DND-41 (cell line): ENCODE data around the gene NUP37.
A peak's percentile ranks its signal among the peaks of the same experiment; 100 is the strongest.

Experiments used
- ATAC-seq: fragments of 200-7000 bp; cut with Tn5 transposase; 3 replicates; pipeline ENCODE4 v1.9.1; 2021; ENCODE audit warnings: low read depth; ENCODE audit not compliant: insufficient read depth
- DNase-seq: peaks from one replicate; pipeline ENCODE4 v3.0.0-alpha.2; 2020
- H2AFZ ChIP-seq: 2 replicates; pipeline ENCODE4 v1.6.0; 2012; ENCODE audit warnings: low read depth, low read length
- H3K27ac ChIP-seq: 2 replicates; pipeline ENCODE4 v1.5.1; 2012; ENCODE audit warnings: low read length, inconsistent platforms
- H3K27me3 ChIP-seq: fragments of 200-600 bp; sonication (generic); 2 replicates; pipeline ENCODE4 v1.6.0; 2012; ENCODE audit warnings: low read length, mild to moderate bottlenecking, inconsistent platforms; ENCODE audit not compliant: insufficient read depth, poor library complexity
- H3K36me3 ChIP-seq: 2 replicates; pipeline ENCODE4 v1.5.1; 2012; ENCODE audit warnings: low read length, inconsistent platforms; ENCODE audit not compliant: insufficient read depth
- H3K4me1 ChIP-seq: 2 replicates; pipeline ENCODE4 v1.5.1; 2012; ENCODE audit warnings: mild to moderate bottlenecking, low read length; ENCODE audit not compliant: insufficient read depth
- H3K4me2 ChIP-seq: 2 replicates; pipeline ENCODE4 v1.6.0; 2012; ENCODE audit warnings: mild to moderate bottlenecking, moderate library complexity, low read length, inconsistent platforms; ENCODE audit not compliant: insufficient read depth
- H3K4me3 ChIP-seq, 2 experiments: fragments of 200-600 bp in 1 of 2; shearing (Covaris generic) in 1 of 2; 2 replicates each; pipeline ENCODE4 v1.5.1; 2012 to 2016; ENCODE audit warnings: inconsistent platforms in 2 of 2, low read length in 2 of 2, mild to moderate bottlenecking in 2 of 2, low read depth in 1 of 2, moderate library complexity in 1 of 2
- H3K79me2 ChIP-seq: 2 replicates; pipeline ENCODE4 v1.6.0; 2012; ENCODE audit warnings: low read length, inconsistent platforms; ENCODE audit not compliant: insufficient read depth
- H3K9ac ChIP-seq: 2 replicates; pipeline ENCODE4 v1.6.0; 2012; ENCODE audit warnings: low read depth, mild to moderate bottlenecking, inconsistent platforms, low read length, moderate library complexity
- H3K9me3 ChIP-seq: 2 replicates; pipeline ENCODE4 v1.5.1; 2012; ENCODE audit warnings: low read length, moderate library complexity, mild to moderate bottlenecking, inconsistent platforms; ENCODE audit not compliant: insufficient read depth, severe bottlenecking
- H4K20me1 ChIP-seq: 2 replicates; pipeline ENCODE4 v1.6.0; 2012; ENCODE audit warnings: low read length; ENCODE audit not compliant: insufficient read depth
- CTCF ChIP-seq: IDR thresholded peaks from 2 replicates; pipeline ENCODE4 v1.5.1; 2012; ENCODE audit warnings: borderline replicate concordance, low read length, moderate library complexity, mild to moderate bottlenecking; ENCODE audit not compliant: poor library complexity, severe bottlenecking; ENCODE audit errors: extremely low read depth
- EZH2 ChIP-seq: IDR thresholded peaks from 3 replicates; pipeline ENCODE4 v1.6.1; 2012; ENCODE audit warnings: borderline replicate concordance, low read depth, mild to moderate bottlenecking, moderate library complexity, low read length, inconsistent platforms; ENCODE audit not compliant: severe bottlenecking

The NUP37 gene

GRCh38 chr12:102054345-102054744, 65.6 kb downstream of the NUP37 start:
- peaks cover 27% of the 10 kb centered on the region for H3K36me3 ChIP-seq
- DNase-seq (no peak), ATAC-seq (no peak)
- no peaks in the 10 kb centered on the region for H3K9me3 ChIP-seq
- no peaks in the 10 kb centered on the region for H3K79me2 ChIP-seq
- no peak overlapping the region for H3K4me2 ChIP-seq
- TF ChIP-seq CTCF (no peak), EZH2 (no peak)
- peaks cover under 1% of the 10 kb centered on the region; the same call in 1 of the 2 replicates for H3K4me1 ChIP-seq
- H2AFZ ChIP-seq: no peak overlapping the region
- no peaks in the 10 kb centered on the region for H3K27me3 ChIP-seq
- H4K20me1 ChIP-seq: 0 out of 2 replicates have a peak, but pooled peaks cover 3% of the 10 kb centered on the region
- no peak overlapping the region for H3K4me3 ChIP-seq
- H3K9ac ChIP-seq: no peak overlapping the region
- no peak overlapping the region for H3K27ac ChIP-seq

GRCh38 chr12:102053062-102053349, 66.9 kb downstream of the NUP37 start:
- Histone ChIP-seq H3K9ac (no peak overlapping the region), H2AFZ (no peak overlapping the region), H3K4me3 (no peak overlapping the region), H3K4me1 (no peaks in the 10 kb centered on the region), H4K20me1 (0 out of 2 replicates have a peak, but pooled peaks cover 3% of the 10 kb centered on the region), H3K79me2 (no peaks in the 10 kb centered on the region), H3K9me3 (no peaks in the 10 kb centered on the region), H3K27me3 (no peaks in the 10 kb centered on the region), H3K36me3 (peaks cover 32% of the 10 kb centered on the region), H3K4me2 (no peak overlapping the region), H3K27ac (no peak overlapping the region)
- ATAC-seq (no peak), DNase-seq (no peak)
- TF ChIP-seq EZH2 (no peak), CTCF (no peak)

GRCh38 chr12:102052192-102053061, 67.5 kb downstream of the NUP37 start:
- Histone ChIP-seq H3K4me1 (no peaks in the 10 kb centered on the region), H3K9me3 (no peaks in the 10 kb centered on the region), H3K9ac (no peak overlapping the region), H2AFZ (no peak overlapping the region), H3K36me3 (peaks cover 32% of the 10 kb centered on the region), H3K79me2 (no peaks in the 10 kb centered on the region), H3K27me3 (no peaks in the 10 kb centered on the region), H4K20me1 (0 out of 2 replicates have a peak, but pooled peaks cover 3% of the 10 kb centered on the region), H3K4me3 (no peak overlapping the region), H3K27ac (no peak overlapping the region), H3K4me2 (no peak overlapping the region)
- no peak for TF ChIP-seq EZH2
- DNase-seq (no peak), ATAC-seq (0 out of 3 replicates have a peak, but pooled peaks have one; percentile 29)

- Histone ChIP-seq H3K4me2 (no peak overlapping the region), H3K9ac (no peak overlapping the region), H3K27ac (no peak overlapping the region), H4K20me1 (0 out of 2 replicates have a peak, but pooled peaks cover 3% of the 10 kb centered on the region), H3K27me3 (no peaks in the 10 kb centered on the region), H3K4me1 (no peaks in the 10 kb centered on the region), H3K4me3 (no peak overlapping the region), H2AFZ (no peak overlapping the region), H3K79me2 (no peaks in the 10 kb centered on the region), H3K9me3 (no peaks in the 10 kb centered on the region), H3K36me3 (peaks cover 32% of the 10 kb centered on the region)
- ATAC-seq: no peak
- no peak for DNase-seq
- TF ChIP-seq CTCF: no peak
- no peak for TF ChIP-seq EZH2
Observed at GRCh38 chr12:102051431-102051965, 68.4 kb downstream of the NUP37 start.
